G401 (cell line): ENCODE data around the gene NAT16. TPM values are rescaled to one million over a fixed set of nuclear protein-coding genes. Genes with fewer than 3 reads are reported as not detected.

Experiments
- total RNA-seq: library from RNA; depleted of rRNA; stranded (reverse); fragments of >200 nt; shearing (Covaris generic); gene quantifications from 2 replicates; pipeline ENCODE4 v1.2.3, GENCODE V29; 2014; rRNA removed

The NAT16 gene
- total RNA-seq, 1 experiment from 2014 or later = not detected

Other genes with a start within 250 kb of the NAT16 start
- 0.37 TPM in 1 of 2 replicates, not detected in the other for gene MUC3A, start 230.8 kb downstream of the NAT16 start, total RNA-seq
- gene MUC12, start 210.7 kb downstream of the NAT16 start, total RNA-seq = not detected in 2 replicates
- gene MUC17, start 160.2 kb downstream of the NAT16 start, total RNA-seq = 0.06 TPM in 1 of 2 replicates, not detected in the other
- gene TRIM56, start 94.8 kb downstream of the NAT16 start, total RNA-seq = 5.6 and 9.9 TPM in 2 replicates
- 103 and 113 TPM in 2 replicates for gene SERPINE1, start 53.2 kb downstream of the NAT16 start, total RNA-seq
- gene AP1S1, start 25.8 kb downstream of the NAT16 start, total RNA-seq = 211 and 215 TPM in 2 replicates
- gene VGF, start 14.7 kb downstream of the NAT16 start, total RNA-seq = 122 and 148 TPM in 2 replicates
- not detected in 2 replicates for gene MOGAT3, start 20.7 kb upstream of the NAT16 start, total RNA-seq
- gene PLOD3, start 37.3 kb upstream of the NAT16 start, total RNA-seq = 18.0 and 38.1 TPM in 2 replicates
- 74.5 and 105 TPM in 2 replicates for gene ZNHIT1, start 37.9 kb upstream of the NAT16 start, total RNA-seq
- gene CLDN15, start 57.5 kb upstream of the NAT16 start, total RNA-seq = 1.8 and 4.3 TPM in 2 replicates
- gene FIS1, start 64.8 kb upstream of the NAT16 start, total RNA-seq = 139 and 190 TPM in 2 replicates
- 55.0 and 55.9 TPM in 2 replicates for gene IFT22, start 141.5 kb upstream of the NAT16 start, total RNA-seq
- 104 and 109 TPM in 2 replicates for gene COL26A1, start 182.6 kb upstream of the NAT16 start, total RNA-seq